Liver (tissue), 9 donors: Measurements from ENCODE around the gene POLL. TPM values are rescaled to one million over a fixed set of nuclear protein-coding genes. Genes with fewer than 3 reads are reported as not detected.

Experiments
- DNase-seq: peaks from one replicate; pipeline ENCODE4 v3.0.0-alpha.2; 2017; ENCODE audit warnings: low spot score
- H3K27ac ChIP-seq, 2 donors: one replicate each; pipeline ENCODE4 v1.7.0; 2013; ENCODE audit warnings: inconsistent platforms in 2 of 2, low read length in 2 of 2, control low read depth in 1 of 2, low read depth in 1 of 2, mild to moderate bottlenecking in 1 of 2
- H3K27me3 ChIP-seq, 4 donors: one replicate each; pipeline versions ENCODE4 v1.6.1 to v1.7.0; 2013; ENCODE audit warnings: low read length in 3 of 4, inconsistent platforms in 1 of 4, mild to moderate bottlenecking in 1 of 4, moderate library complexity in 1 of 4; ENCODE audit not compliant: control insufficient read depth in 4 of 4, insufficient read depth in 4 of 4
- H3K36me3 ChIP-seq, 4 donors: one replicate each; pipeline versions ENCODE4 v1.6.1 to v1.7.0; 2013; ENCODE audit warnings: low read length in 3 of 4, mild to moderate bottlenecking in 3 of 4, low read depth in 1 of 4, moderate library complexity in 1 of 4; ENCODE audit not compliant: control insufficient read depth in 4 of 4, insufficient read depth in 3 of 4
- H3K4me1 ChIP-seq, 4 donors: one replicate each; pipeline versions ENCODE4 v1.6.1 to v1.7.0; 2013; ENCODE audit warnings: low read length in 3 of 4, mild to moderate bottlenecking in 3 of 4, moderate library complexity in 1 of 4; ENCODE audit not compliant: control insufficient read depth in 4 of 4, insufficient read depth in 4 of 4
- H3K4me3 ChIP-seq, 3 donors: one replicate each; pipeline versions ENCODE4 v1.6.1 to v1.7.0; 2013; ENCODE audit warnings: low read length in 3 of 3, control low read depth in 1 of 3, low read depth in 1 of 3, mild to moderate bottlenecking in 1 of 3
- H3K9ac ChIP-seq, 2 donors: one replicate each; pipeline ENCODE4 v1.7.0; 2013; ENCODE audit warnings: low read length in 2 of 2, mild to moderate bottlenecking in 2 of 2, moderate library complexity in 2 of 2, control low read depth in 1 of 2, low read depth in 1 of 2
- H3K9me3 ChIP-seq, 4 donors: one replicate each; pipeline versions ENCODE4 v1.6.1 to v1.7.0; 2013; ENCODE audit warnings: low read length in 3 of 4; ENCODE audit not compliant: control insufficient read depth in 4 of 4
- ATF3 ChIP-seq: IDR thresholded peaks from 2 replicates; pipeline ENCODE4 v1.6.1; 2016; ENCODE audit warnings: antibody characterized with exemption
- CTCF ChIP-seq: fragments of 150-350 bp; IDR thresholded peaks from 2 replicates; pipeline ENCODE4 v1.5.1; 2017; ENCODE audit warnings: improper control_type of control experiment, low read depth, low read length; ENCODE audit not compliant: missing input control
- EGR1 ChIP-seq, 2 donors: IDR thresholded peaks; 2 replicates each; pipeline ENCODE4 v1.6.1; 2016 to 2018; ENCODE audit warnings: antibody characterized with exemption in 2 of 2, low read depth in 2 of 2
- FOXA1 ChIP-seq: IDR thresholded peaks from 2 replicates; pipeline ENCODE4 v1.6.1; 2016; ENCODE audit warnings: antibody characterized with exemption
- FOXA2 ChIP-seq: IDR thresholded peaks from 2 replicates; pipeline ENCODE4 v1.6.1; 2016; ENCODE audit warnings: antibody characterized with exemption
- GABPA ChIP-seq, 2 donors: IDR thresholded peaks in 1 of 2; conservative IDR thresholded peaks in 1 of 2; 2 replicates each; pipeline ENCODE4 v1.6.1; 2016; ENCODE audit warnings: antibody characterized with exemption in 2 of 2, mild to moderate bottlenecking in 1 of 2, moderate library complexity in 1 of 2
- HNF4A ChIP-seq, 2 donors: conservative IDR thresholded peaks; 2 replicates each; pipeline ENCODE4 v1.6.1; 2016; ENCODE audit warnings: antibody characterized with exemption in 2 of 2, mild to moderate bottlenecking in 2 of 2
- HNF4G ChIP-seq: IDR thresholded peaks from 2 replicates; pipeline ENCODE4 v1.6.1; 2016; ENCODE audit warnings: antibody characterized with exemption
- JUND ChIP-seq, 2 donors: IDR thresholded peaks; 2 replicates each; pipeline ENCODE4 v1.6.1; 2016; ENCODE audit warnings: antibody characterized with exemption in 2 of 2
- MAX ChIP-seq: IDR thresholded peaks from 2 replicates; pipeline ENCODE4 v1.6.1; 2016; ENCODE audit warnings: antibody characterized with exemption
- NR2F2 ChIP-seq: IDR thresholded peaks from 2 replicates; pipeline ENCODE4 v1.6.1; 2016; ENCODE audit warnings: antibody characterized with exemption
- RAD21 ChIP-seq, 2 donors: IDR thresholded peaks; 2 replicates each; pipeline ENCODE4 v1.6.1; 2016; ENCODE audit warnings: antibody characterized with exemption in 2 of 2, mild to moderate bottlenecking in 2 of 2
- REST ChIP-seq: IDR thresholded peaks from 2 replicates; pipeline ENCODE4 v1.6.1; 2016; ENCODE audit warnings: antibody characterized with exemption, mild to moderate bottlenecking
- RXRA ChIP-seq, 2 donors: IDR thresholded peaks; 2 replicates each; pipeline ENCODE4 v1.6.1; 2017 to 2018; ENCODE audit warnings: antibody characterized with exemption in 2 of 2, mild to moderate bottlenecking in 1 of 2
- SP1 ChIP-seq: IDR thresholded peaks from 2 replicates; pipeline ENCODE4 v1.6.1; 2018; ENCODE audit warnings: antibody characterized with exemption, mild to moderate bottlenecking
- TAF1 ChIP-seq: conservative IDR thresholded peaks from 2 replicates; pipeline ENCODE4 v1.6.1; 2016; ENCODE audit warnings: antibody characterized with exemption, mild to moderate bottlenecking
- YY1 ChIP-seq: IDR thresholded peaks from 2 replicates; pipeline ENCODE4 v1.6.1; 2016; ENCODE audit warnings: antibody characterized with exemption, mild to moderate bottlenecking
- ZBTB33 ChIP-seq: IDR thresholded peaks from 2 replicates; pipeline ENCODE4 v1.6.1; 2016; ENCODE audit warnings: antibody characterized with exemption
- WGBS: extraction: QIAGEN DNeasy Blood & Tissue Kit; methylation state at CpG from one replicate; pipeline ENCODE4 v1.1.7; 2013; 5-methylcytosine and 5-hydroxymethylcytosine counted together
- polyA plus RNA-seq, 2 donors: library from polyadenylated mRNA; stranded (reverse) in 1 of 2; unstranded in 1 of 2; fragments of 200-250 nt in 1 of 2; fragments of >200 nt in 1 of 2; fragmentation: Nextera tagmentation in 1 of 2; extraction: Ambion mirVana in 1 of 2; gene quantifications; one replicate each; pipeline versions ENCODE4 v1.2.1 to v1.2.3, GENCODE V29; 2013 to 2015
- total RNA-seq, 2 donors: library from RNA; depleted of rRNA; stranded (reverse); fragments of >200 nt; gene quantifications; one replicate each; pipeline ENCODE4 v1.2.3, GENCODE V29; 2014
- donor health status: healthy.
- donor health status: healthy.
- donor health status: healthy.
- donor health status: healthy.
- donor health status: healthy.

Gene POLL
- total and polyA plus RNA-seq, 4 donors = 8.8 to 13.0 (median 10.3) TPM

GRCh38 chr10:101565370-101565900, 22.6 kb downstream of the POLL start:
- Histone ChIP-seq H3K4me3 (no peak overlapping the region), H3K36me3 (no peaks in the 10 kb centered on the region), H3K27ac (no peak overlapping the region), H3K9ac (no peak overlapping the region), H3K27me3 (peaks cover 0 to 7% (median 5%) of the 10 kb centered on the region in 4 donors), H3K4me1 (peaks cover 5 to 12% (median 9%) of the 10 kb centered on the region in 4 donors), H3K9me3 (no peaks in the 10 kb centered on the region)
- no peak for DNase-seq
- 81% methylated on average over 5 of the region's 5 CpGs for WGBS
- TF ChIP-seq TAF1 = no peak
- no peak for TF ChIP-seq EGR1 (IDR thresholded peaks at IDR 0.05; ENCODE audit: low read depth in 2 of 2)
- no peak for TF ChIP-seq FOXA2
- TF ChIP-seq RXRA (IDR thresholded peaks at IDR 0.05) = no peak
- TF ChIP-seq RAD21 (IDR thresholded peaks at IDR 0.05) = no peak
- TF ChIP-seq YY1 = no peak
- no peak for TF ChIP-seq ATF3
- TF ChIP-seq CTCF = no peak
- TF ChIP-seq NR2F2 = no peak
- TF ChIP-seq HNF4G = no peak
- no peak for TF ChIP-seq REST
- TF ChIP-seq SP1 = no peak
- TF ChIP-seq FOXA1 = no peak
- no peak for TF ChIP-seq HNF4A (conservative IDR thresholded peaks at IDR 0.05)
- no peak for TF ChIP-seq GABPA (IDR thresholded peaks at IDR 0.05 in 1 of 2, conservative IDR thresholded peaks at IDR 0.05 in 1 of 2)
- no peak for TF ChIP-seq ZBTB33
- no peak for TF ChIP-seq MAX
- no peak for TF ChIP-seq JUND (IDR thresholded peaks at IDR 0.05)
